Adipose tissue (tissue), 3 donors: ENCODE data around the gene NOS1AP. TPM values are rescaled to one million over a fixed set of nuclear protein-coding genes. Genes with fewer than 3 reads are reported as not detected.

Experiments
- H3K27ac ChIP-seq: one replicate; pipeline ENCODE4 v1.5.1; 2013; ENCODE audit warnings: low read depth, low read length
- WGBS, 3 donors: extraction: QIAGEN DNeasy Blood & Tissue Kit; methylation state at CpG; one replicate each; pipeline ENCODE4 v1.1.7; 2013; 5-methylcytosine and 5-hydroxymethylcytosine counted together
- polyA plus RNA-seq, 3 donors: library from polyadenylated mRNA; stranded (reverse); fragments of 200-250 nt; gene quantifications; one replicate each; pipeline ENCODE4 v1.2.3, GENCODE V29; 2013
- donor health status: healthy with polysubstance abuse.
- donor health status: Bipolar disorder and iron deficiency.
- donor health status: healthy.

The NOS1AP gene
- polyA plus RNA-seq, 3 donors, result 0.28 to 1.1 (median 0.40) TPM

DNA sequence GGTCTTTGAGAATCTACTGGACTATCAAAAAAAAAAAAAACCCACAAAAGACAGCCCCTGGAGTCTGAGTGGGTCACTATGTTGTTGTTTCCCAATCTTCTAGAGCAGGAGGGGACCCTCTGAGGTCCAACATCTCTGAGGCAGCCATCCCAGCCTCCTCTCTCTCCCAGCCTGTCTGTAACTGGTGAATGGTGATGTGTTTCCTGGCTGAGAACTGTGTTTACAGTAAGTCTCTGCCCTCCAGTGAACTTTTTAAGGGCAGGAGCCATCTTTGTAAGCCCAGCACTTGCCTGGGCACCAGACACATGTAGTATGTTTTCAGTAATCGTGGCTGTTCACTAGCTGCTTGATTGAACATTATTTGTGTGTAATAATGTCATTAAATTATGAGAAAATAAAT, 221.5 kb downstream of the NOS1AP start:
- no peak overlapping the region for H3K27ac ChIP-seq
- WGBS, 3 donors, result 79 to 88% (median 81%) methylated on average over 1 of the region's 1 CpG

- H3K27ac ChIP-seq, result no peak overlapping the region
- WGBS, 3 donors, result 56 to 70% (median 62%) methylated on average over 2 of the region's 2 CpGs
These were observed 222.9 kb downstream of the NOS1AP start for GRCh38 chr1:162292422-162292849.

GRCh38 chr1:162293073-162293692, 223.7 kb downstream of the NOS1AP start:
- WGBS, 3 donors, result 69 to 81% (median 71%) methylated on average over 5 of the region's 5 CpGs
- H3K27ac ChIP-seq, result no peak overlapping the region

- WGBS, 3 donors, result 75 to 85% (median 78%) methylated on average over 3 of the region's 3 CpGs
These were observed 224.5 kb downstream of the NOS1AP start for GRCh38 chr1:162294015-162294414.

DNA sequence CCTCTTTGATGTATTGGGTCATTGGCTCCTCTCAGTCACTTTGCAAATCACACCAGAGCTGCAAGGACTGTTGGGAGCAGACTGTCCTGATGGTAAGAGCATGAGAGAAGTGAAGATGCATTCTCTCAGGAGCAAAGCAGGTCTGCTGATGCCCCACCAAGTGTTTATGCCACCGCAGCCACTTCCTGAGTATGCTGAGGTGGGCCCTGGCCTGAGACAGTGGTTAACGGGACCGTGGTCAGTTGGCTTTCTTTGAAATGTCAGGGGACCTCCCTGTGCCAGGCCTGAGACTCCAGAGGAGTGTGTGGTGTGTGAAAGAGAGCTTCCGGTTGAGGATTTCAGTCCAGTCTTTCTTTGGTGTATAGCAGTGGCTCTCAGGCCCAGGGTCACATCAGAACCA, 227.7 kb downstream of the NOS1AP start:
- 64 to 75% (median 70%) methylated on average over 4 of the region's 4 CpGs for WGBS, 3 donors
- H3K27ac ChIP-seq, result no peak overlapping the region

More at GRCh38 chr1:162294015-162294414, 224.5 kb downstream of the NOS1AP start:
- H3K27ac ChIP-seq, result no peak overlapping the region

GRCh38 chr1:162298266-162298665, 228.8 kb downstream of the NOS1AP start:
- WGBS, 3 donors, result 96 to 100% (median 97%) methylated on average over 2 of the region's 2 CpGs
- no peak overlapping the region for H3K27ac ChIP-seq

DNA sequence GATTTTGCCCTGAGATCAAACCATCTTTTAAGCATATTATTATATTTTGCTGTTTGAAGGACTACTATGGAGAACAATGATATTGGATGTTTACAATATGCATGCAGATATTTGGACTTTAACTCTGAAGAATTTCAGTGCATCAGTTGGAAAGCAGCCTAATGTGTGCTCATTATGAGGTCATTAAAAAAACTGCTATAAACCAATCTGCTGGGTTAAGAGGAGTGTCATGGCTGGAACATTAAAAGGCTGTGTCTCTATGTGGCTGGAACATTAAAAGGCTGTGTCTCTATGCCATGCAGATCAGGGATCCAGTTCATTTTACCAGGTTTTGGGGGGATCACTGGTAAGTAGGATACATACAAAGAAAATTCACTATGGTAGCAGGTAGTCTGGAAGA, 229.5 kb downstream of the NOS1AP start:
- no peak overlapping the region for H3K27ac ChIP-seq

- 71 to 83% (median 72%) methylated on average over 8 of the region's 8 CpGs for WGBS, 3 donors
- no peak overlapping the region for H3K27ac ChIP-seq
These were observed 230.8 kb downstream of the NOS1AP start for GRCh38 chr1:162300057-162300917.

DNA sequence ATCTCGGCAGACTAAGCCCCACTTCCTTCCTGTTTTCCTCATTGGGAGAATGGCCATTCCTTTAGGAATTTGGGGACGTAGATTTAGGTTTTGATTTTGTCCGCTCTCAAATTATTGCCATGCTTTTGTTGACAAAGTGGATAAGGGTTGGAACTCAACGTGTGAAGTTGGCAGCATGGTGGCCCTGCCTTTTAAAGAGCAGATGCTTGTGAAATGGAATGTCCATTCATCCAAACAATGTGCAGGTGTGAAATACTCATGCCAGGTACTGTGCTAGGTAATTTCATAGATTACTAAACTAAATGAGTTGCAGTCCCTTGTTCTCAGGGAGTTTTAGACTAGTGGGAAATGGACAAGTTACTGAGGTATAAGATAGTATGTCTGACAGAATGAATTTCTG, 232.2 kb downstream of the NOS1AP start:
- WGBS, 3 donors, result 54 to 85% (median 73%) methylated on average over 4 of the region's 4 CpGs
- H3K27ac ChIP-seq, result no peak overlapping the region

- WGBS, 3 donors, result 89 to 97% (median 94%) methylated on average over 3 of the region's 3 CpGs
- no peak overlapping the region for H3K27ac ChIP-seq
These were observed 233.0 kb downstream of the NOS1AP start for GRCh38 chr1:162302306-162303003.

DNA sequence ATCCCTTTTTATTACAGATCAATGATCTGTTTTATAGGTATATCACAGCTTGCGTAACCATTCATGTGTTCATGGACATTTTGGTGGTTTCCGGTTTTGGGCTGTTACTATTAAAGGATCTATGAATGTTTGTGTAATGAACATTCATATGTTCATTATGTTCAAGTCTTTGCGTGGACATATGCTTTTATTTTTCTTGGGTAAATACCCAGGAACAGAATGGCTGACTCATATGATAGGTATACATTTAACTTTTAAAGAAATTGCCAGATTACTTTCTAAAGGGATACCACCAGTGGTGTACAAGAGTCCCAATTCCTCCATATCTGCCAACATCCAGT, 233.5 kb downstream of the NOS1AP start:
- WGBS, 3 donors, result 89 to 98% (median 94%) methylated on average over 3 of the region's 3 CpGs
- no peak overlapping the region for H3K27ac ChIP-seq

DNA sequence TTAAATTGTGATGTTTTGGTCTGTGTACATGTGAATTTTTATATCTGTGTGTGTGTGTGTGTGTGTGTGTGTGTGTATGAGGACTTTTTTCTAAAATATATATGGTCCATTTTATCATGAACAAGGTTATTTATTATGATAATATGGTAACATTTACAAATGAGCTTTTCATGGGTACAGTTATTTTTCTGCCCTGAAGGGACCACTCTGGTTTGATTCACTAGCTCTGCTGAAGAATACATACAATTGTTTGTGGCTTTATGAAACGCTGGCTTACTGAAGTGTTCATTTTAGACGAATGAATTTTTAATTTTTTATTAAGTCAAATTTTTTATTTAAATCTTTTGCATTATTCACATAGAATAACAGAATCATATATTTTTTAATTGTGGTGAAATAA, 235.2 kb downstream of the NOS1AP start:
- 91 to 97% (median 93%) methylated on average over 2 of the region's 2 CpGs for WGBS, 3 donors
- no peak overlapping the region for H3K27ac ChIP-seq

GRCh38 chr1:162305969-162306368, 236.5 kb downstream of the NOS1AP start:
- 29 to 91% (median 91%) methylated on average over 1 of the region's 1 CpG for WGBS, 3 donors
- no peak overlapping the region for H3K27ac ChIP-seq

- 74 to 93% (median 82%) methylated on average over 4 of the region's 4 CpGs for WGBS, 3 donors
- H3K27ac ChIP-seq, result no peak overlapping the region
These were observed 240.8 kb downstream of the NOS1AP start for GRCh38 chr1:162310337-162310736.

GRCh38 chr1:162314206-162314605, 244.7 kb downstream of the NOS1AP start:
- H3K27ac ChIP-seq, result no peak overlapping the region
- WGBS, 3 donors, result 94 to 100% (median 96%) methylated on average over 1 of the region's 1 CpG

GRCh38 chr1:162315673-162316072, 246.2 kb downstream of the NOS1AP start:
- no peak overlapping the region for H3K27ac ChIP-seq
- WGBS, 3 donors, result 60 to 81% (median 76%) methylated on average over 2 of the region's 2 CpGs

- WGBS, 3 donors, result 69 to 88% (median 72%) methylated on average over 4 of the region's 4 CpGs
- no peak overlapping the region for H3K27ac ChIP-seq
These were observed 246.7 kb downstream of the NOS1AP start for GRCh38 chr1:162316187-162316586.

GRCh38 chr1:162317621-162318020, 248.1 kb downstream of the NOS1AP start:
- no peak overlapping the region for H3K27ac ChIP-seq
- 49 to 62% (median 55%) methylated on average over 5 of the region's 5 CpGs for WGBS, 3 donors

DNA sequence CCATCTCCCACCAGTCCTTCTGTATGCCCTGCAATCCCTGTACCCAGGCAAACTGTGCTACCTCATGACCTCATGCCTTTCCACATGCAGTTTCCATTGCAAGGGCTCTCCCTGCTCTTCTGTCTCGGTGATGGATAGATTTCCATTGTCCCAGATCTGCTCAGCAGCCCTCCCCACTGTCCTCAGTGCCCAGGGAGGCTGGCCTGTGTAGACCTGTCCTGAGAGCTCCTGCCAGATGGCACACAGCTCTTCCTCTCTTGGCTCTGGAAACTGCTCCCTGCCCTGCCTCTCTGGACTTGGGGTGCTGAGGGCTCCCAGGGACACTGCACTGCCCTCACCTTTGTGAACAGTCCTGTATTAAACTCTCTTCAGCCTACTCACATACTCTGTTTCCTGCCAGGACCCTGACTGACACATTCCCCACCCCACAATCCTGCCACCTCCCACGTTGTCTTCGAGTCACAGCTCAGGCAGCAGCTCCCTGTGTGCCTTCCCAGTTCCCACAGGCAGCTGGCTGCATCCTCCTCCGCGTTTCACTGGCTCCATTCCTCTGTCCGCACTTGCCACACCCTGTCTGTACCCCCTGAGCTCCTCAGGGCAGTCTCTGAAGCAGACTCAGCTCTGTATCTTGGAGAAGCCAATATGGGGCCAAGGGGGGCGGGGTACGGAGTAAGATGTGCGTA, 250.1 kb downstream of the NOS1AP start:
- no peak overlapping the region for H3K27ac ChIP-seq
- 66 to 78% (median 68%) methylated on average over 9 of the region's 9 CpGs for WGBS, 3 donors
